Epithelial cell of esophagus (primary cell): ENCODE results near the gene CMTM3.

Experiments
- DNase-seq: peaks from one replicate; pipeline ENCODE4 v3.0.0; 2010; ENCODE audit warnings: low read depth
- H3K4me3 ChIP-seq: 2 replicates; pipeline ENCODE4 v1.5.1; 2011; ENCODE audit warnings: mild to moderate bottlenecking, low read length, control low read depth
- TF ChIP-seq, protein P1 (sequence below): IDR thresholded peaks from 2 replicates; pipeline ENCODE4 v1.5.1; 2011; ENCODE audit warnings: low read depth, mild to moderate bottlenecking, low read length, control low read depth, inconsistent platforms; ENCODE audit not compliant: insufficient read depth; ENCODE audit errors: missing control alignments

CMTM3 gene

DNA sequence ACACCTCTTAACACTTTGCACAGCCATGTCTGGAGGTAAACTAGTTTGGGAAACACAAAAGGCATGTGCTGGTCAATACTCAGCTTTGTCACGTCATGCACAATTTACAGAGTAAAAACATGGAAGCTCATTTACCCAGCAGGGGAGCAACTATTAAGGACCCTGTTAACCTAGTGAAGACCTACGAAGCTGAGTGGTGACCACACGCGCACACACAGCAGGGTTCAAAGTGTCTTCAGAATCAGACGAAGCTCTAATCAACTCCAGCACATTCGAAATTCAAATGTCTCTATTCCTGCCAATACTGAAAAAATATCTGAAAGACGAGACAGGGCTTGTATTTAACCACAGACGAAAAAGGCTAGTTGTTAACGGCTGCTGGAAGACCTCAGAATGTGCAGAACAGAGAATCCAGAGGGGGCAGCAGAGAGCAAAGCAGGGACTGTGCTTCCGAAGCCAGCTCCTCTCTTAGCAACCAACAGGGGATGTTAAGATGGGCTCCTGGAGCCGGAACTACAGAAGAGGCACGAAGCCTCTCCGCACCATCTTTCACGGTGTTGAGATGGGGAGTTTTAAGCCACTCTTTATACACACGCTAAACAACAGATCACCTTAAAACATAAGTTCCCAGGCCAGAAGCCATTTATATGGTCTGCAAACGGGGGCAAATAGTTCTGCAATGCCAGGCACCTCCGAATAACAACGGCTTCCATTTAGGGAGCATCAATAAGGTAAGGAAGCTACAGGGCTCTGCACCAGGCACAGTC is 46.4 kb downstream of the CMTM3 start:
- DNase-seq = peak; percentile 88
- TF ChIP-seq, protein P1, sequence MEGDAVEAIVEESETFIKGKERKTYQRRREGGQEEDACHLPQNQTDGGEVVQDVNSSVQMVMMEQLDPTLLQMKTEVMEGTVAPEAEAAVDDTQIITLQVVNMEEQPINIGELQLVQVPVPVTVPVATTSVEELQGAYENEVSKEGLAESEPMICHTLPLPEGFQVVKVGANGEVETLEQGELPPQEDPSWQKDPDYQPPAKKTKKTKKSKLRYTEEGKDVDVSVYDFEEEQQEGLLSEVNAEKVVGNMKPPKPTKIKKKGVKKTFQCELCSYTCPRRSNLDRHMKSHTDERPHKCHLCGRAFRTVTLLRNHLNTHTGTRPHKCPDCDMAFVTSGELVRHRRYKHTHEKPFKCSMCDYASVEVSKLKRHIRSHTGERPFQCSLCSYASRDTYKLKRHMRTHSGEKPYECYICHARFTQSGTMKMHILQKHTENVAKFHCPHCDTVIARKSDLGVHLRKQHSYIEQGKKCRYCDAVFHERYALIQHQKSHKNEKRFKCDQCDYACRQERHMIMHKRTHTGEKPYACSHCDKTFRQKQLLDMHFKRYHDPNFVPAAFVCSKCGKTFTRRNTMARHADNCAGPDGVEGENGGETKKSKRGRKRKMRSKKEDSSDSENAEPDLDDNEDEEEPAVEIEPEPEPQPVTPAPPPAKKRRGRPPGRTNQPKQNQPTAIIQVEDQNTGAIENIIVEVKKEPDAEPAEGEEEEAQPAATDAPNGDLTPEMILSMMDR = peak; percentile 99
- no peak overlapping the region for H3K4me3 ChIP-seq

DNA sequence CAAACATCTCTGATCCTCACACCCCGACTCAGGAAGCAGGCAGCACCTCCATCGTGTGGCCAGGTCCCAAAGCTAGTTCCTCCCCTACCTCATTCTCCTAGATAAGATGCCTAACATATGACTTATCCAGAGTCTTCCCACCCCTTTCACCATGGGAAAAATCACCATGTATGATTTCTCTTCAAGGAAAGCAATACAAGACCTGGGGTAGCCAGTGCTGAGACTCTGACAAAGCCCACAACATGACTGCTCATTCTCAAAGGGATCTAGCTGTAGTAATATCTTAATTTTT is 46.9 kb downstream of the CMTM3 start:
- TF ChIP-seq, protein P1 = no peak
- DNase-seq = no peak
- H3K4me3 ChIP-seq = no peak overlapping the region

- TF ChIP-seq, protein P1 = no peak
Measured at GRCh38 chr16:66651965-66652364, 47.5 kb downstream of the CMTM3 start.

DNA sequence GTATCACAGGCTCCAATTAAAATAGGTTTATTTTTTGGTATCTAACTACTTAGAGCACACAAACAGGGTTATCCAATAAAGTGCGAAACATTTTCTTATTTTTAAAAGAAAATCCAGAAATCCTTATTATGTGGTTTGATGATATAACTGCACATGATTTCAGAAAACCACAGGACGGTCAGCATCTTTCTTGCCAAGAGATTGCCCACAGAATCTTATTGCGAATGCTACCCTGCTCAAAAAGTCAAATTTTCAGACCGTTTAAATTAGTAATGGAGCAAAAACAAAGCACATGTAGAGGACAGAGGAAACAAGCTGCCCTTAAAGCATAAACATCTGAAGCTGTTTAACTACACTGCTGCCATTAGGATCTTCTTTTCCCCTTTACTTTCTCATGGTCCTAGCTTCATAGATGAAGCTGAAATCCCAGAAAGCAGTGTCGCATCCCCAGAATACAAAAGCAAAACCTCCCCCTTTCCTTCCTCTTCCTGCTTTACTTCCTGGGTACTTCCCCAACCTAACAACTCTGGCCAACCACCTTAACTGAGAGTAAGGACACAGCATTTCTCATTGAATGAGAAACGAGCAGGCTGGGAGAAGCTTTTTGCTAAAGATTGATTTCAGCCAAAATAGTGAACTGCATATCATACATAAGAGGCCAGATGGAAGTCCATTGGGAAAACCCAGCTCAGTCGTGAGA is 48.3 kb downstream of the CMTM3 start:
- H3K4me3 ChIP-seq = no peak overlapping the region

More at GRCh38 chr16:66651965-66652364, 47.5 kb downstream of the CMTM3 start:
- H3K4me3 ChIP-seq = no peak overlapping the region
- DNase-seq = no peak

GRCh38 chr16:66653581-66654350 is 49.3 kb downstream of the CMTM3 start:
- H3K4me3 ChIP-seq = no peak overlapping the region
- peak; percentile 58 for DNase-seq
- TF ChIP-seq, protein P1 = no peak

More for the DNA sequence above, 48.3 kb downstream of the CMTM3 start:
- TF ChIP-seq, protein P1 = no peak
- no peak for DNase-seq

- TF ChIP-seq, protein P1 = no peak
- H3K4me3 ChIP-seq = no peak overlapping the region
- DNase-seq = no peak
Measured at GRCh38 chr16:66656547-66656946, 52.0 kb downstream of the CMTM3 start.
